NOMO-1 treated with dmso at 0.1 percent for 144 hours (cell line): ENCODE results near the gene B3GNT4.
A peak's percentile ranks its signal among the peaks of the same experiment; 100 is the strongest.
"Not testable (repeated sequence)": the region's sequence is repeated elsewhere in the genome, so short reads cannot be mapped to it uniquely, and the experiment has no call there.

ENCODE experiments used
- DNase-seq: peaks from one replicate; lab custom pipeline; 2025; ENCODE audit not compliant: unreplicated experiment; lab: John Stamatoyannopoulos, UW

B3GNT4 gene

DNA sequence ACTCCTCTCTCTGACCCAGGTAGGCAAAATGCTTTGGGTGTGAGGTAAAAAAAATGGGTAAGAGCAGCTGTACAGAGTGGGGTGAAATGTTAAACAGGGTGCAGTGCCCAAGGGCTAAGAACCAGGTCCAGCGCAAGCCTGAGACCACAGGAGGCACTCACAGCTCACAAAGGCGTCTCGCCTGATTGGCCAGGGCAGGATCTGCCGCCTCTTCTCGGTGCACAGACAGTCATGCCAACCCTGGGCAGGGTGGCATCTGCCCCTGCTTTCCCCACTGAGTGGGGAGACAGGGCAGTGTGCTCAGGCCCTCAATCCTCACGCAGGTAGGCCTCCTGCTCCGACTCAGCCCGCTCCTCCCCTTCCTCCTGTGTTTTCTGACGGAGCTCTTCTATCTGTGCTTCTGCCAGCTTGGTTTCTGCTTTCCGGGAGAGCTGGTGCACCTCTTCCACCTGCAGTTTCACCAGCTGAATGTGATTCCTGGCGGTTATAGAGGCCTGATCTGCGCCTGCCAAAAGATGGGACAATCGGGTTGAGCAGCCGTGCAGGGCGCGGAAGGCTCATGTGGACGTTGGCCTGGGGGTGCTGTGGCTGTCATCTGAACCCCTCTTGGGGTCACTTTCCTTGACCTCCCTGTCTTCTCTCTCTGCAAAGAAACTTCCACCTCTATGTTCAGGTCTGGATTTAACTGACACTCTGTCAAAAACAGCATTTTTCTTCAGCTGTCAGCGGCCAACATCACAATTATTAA is 4.7 kb downstream of the B3GNT4 start:
- no peak for DNase-seq

DNA sequence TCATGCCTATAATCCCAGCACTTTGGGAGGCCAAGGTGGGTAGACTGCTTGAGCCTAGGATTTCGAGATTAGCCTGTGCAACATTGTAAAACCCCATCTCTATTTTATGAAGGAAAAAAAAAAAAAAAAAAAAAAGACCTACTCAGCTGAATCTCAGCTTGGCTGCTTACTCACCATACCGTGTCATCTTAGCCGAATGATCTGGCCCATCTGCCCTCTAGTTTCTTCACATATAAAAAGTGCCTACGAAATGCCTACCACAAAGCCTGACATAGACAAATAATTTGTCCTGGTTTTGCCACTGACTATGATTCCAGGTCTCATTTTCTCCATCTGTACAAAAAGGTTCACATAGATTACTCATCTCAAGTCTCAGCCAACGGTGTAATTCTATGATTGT is 12.3 kb downstream of the B3GNT4 start:
- no peak for DNase-seq

- DNase-seq = no peak
Measured at GRCh38 chr12:122216445-122216844, 12.9 kb downstream of the B3GNT4 start.

DNA sequence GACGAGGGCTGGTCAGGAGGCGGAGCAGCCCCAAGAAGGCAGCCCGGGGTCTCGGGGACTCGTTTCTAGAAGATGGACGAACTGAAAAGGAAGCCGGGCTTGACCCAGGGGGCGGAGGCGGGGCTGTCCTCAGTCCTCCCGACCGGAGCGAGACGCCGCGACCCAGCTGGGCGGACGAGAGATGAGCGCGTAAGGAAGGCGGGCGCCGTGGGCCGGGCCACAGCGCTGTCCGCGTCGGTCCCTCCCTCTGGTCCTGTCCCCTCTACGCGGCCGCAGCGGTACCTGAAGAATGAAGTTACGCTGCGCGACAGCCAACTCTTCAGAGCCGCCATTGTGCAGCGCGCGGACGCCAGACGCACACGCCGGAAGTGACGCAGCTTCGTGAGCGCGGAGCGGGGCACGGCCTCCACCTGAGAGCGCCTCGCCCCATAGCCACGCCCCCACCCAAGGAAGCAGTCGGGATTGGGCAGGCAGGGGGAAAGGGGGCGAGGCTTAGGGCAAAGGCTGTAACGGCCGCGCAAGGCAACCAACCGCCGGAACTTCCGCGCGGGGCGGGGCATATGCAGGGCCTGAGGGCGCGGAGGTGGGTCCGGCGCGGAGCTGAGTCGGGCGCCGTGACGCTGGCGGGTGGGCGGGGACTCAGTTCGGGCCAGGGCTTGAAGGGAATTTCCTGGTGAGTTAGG is 22.3 kb downstream of the B3GNT4 start, which contains the start of gene DIABLO:
Gene DIABLO, minus strand, starts transcription at position 370 of the 683 bp plus-strand sequence. Its CDS starts 38 bp downstream, at position 332.
- peak; percentile 99 for DNase-seq

DNA sequence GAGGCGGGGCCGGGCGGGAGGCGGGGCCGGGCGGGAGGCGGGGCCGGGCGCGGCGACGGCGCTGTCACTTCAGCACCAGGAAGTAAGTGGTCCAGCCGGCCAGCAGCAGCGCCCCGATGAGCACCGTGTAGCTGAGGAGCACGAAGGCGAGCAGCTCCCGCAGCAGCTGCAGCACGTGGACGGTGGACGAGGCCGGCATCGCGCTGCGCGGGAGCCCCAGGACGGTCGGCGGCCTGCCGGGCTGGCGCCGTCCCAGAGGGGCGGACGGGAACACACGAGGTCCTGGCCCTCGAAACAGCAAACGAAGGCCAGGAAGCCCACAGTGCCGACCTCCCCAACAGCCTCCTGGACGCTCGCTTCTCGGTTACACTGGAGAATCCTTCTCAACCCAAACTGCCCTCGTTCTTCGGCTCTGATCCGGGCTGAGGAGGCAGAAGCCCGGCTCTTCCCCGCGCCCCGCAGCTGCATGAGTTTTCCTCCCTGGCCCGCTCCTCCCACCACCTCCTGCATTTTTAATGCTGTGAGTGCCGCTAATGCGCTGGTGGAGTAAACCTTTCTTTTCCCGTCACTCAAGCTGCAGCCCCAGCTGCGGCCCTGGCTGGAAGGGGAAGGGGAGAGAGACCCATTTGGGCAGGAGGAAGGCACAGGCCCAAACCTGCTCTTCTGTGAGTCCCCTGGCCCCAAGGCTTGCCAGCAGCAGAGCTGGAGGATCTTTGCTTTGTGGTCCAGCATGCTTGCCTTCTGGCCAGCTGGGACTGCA is 23.0 kb downstream of the B3GNT4 start:
- DNase-seq = no peak

DNA sequence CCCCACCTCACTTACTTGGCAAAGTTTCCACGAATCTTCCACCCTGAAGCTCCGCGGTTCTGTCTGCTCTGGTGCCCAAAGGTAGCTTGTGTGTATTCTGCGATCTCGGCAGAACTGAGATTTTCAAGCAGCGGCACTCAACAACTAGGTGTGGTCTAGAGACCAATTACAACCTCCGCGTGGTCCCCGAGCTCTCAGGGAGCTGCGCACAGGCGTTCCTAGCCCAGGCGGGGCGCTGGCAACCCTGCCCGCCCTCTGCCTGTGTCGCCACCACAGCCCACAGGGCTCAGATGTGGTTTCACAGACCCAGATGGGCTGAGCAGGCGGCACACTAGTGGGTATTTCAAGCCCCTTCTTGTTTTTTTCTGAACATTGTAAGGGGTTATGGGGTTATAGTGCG is 23.8 kb downstream of the B3GNT4 start:
- no peak for DNase-seq

DNA sequence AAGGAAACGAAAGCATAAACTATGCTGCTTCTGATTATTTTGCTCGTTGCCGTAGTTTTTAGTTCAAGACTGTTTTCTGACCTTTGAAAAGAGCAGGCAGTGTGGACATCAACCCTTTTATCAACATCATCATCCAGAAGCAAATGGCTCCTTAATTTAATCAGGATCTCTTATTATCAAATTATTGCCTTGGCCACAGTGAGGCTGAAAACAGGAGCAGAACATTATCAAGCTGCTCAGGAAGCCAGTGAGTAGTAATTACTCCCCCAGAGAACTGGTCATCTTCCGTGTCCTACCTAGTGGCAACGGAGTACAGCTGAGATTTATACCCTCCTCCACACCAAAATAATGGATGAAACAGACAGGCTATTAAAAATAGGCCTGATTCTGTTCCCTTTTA is 24.6 kb downstream of the B3GNT4 start:
- no peak for DNase-seq

GRCh38 chr12:122230798-122231197 is 27.3 kb downstream of the B3GNT4 start:
- DNase-seq = no peak

DNA sequence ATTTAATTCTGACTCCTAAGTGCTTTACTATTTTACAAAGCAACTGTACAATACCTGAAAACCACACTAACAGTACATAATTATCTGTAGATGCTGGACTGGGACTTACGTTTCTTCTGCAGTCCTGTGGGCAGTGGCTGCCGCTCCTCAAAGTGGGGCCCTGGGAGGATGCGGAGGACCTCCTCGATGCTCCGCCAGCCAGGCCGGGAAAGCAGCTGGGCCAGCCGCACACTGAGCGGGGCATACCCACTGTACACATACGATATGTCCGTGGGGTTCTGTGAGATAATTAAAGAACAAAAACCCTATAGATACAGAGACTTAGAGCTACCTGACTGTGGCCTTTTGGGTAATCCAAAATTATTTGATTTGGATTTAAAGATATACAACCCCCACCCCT is 29.2 kb downstream of the B3GNT4 start:
- DNase-seq = no peak

GRCh38 chr12:122235741-122236140 is 32.2 kb downstream of the B3GNT4 start:
- DNase-seq = peak; percentile 73

- no peak for DNase-seq
Measured at GRCh38 chr12:122238861-122239260, 35.4 kb downstream of the B3GNT4 start.

DNA sequence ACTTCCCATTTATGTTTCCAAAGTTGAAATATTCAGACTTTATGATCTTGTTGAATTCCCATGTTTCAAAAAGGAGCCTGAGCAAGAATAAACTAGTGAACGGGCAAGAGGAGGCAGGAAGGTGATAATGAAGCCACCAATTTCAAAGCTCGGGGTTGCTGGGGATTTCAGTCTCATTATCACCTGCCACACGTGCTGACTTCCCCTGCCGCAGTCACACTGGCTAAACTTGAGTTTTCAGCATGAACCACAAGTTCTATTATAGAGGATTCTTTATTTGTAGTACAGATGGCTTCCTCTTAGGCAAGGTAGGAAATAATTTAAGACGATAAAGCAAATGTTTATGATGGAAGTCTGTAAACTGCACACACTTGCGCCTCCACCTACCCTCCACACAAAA is 40.5 kb downstream of the B3GNT4 start:
- DNase-seq = no peak

DNA sequence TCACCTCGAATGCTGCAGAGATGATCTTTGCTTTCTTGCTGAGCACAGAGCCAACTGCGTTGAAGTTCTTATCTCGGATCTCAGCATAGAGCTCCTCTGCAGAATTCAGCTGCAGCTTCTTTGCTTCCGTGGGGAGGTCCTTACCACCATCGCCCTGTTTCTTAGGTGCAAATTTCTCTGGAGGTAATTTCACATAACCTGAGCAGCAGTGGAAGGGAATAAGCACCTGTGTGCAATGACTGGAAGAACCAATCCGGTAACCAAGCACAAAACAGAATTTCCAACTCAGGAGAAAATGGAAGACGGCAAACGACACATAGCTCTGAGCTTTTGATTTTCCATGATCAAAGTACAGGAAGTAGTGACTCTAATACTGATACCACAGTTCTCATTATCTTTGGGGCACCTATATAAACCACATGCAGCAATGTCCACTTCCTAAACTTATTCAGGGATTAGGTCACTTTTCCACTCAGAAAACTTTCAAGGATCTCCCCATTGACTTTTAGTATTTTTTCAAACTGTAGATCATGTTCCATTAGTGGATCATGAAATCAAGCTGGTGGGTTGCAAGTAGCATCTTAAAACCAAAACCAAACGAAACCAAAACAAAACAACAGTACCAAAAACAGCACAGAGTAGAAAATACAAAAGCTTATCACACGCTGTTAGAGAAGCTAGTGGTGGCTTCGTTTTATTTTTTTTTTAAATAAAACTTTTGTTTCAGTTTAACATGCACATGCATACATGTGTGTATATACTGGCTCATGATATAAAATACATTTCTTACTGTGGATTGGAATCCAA is 41.3 kb downstream of the B3GNT4 start:
- no peak for DNase-seq

DNA sequence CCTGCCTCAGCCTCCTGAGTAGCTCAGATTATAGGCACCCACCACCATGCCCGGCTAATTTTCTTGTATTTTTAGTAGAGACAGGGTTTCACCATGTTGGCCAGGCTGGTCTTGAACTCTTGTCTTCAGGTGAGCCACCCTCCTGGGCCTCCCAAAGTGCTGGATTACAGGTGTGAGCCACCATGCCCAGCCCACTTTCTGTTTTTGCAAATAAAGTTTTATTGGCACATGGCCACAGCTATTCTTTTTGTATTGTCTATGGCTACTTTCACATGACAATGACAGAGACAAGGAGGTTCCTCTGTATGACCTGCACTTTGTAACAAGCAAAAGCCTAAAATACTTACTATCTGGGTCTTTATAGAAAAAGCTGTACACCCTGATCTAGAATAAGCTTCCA is 42.0 kb downstream of the B3GNT4 start:
- DNase-seq = no peak

GRCh38 chr12:122250047-122250446 is 46.5 kb downstream of the B3GNT4 start:
- DNase-seq = no peak

- no peak for DNase-seq
Measured at GRCh38 chr12:122250536-122250935, 47.0 kb downstream of the B3GNT4 start.

- DNase-seq = not testable (repeated sequence)
Measured at GRCh38 chr12:122258462-122258861, 55.0 kb downstream of the B3GNT4 start.
